Skeletal muscle satellite cell (primary cell): ENCODE data around the gene USF2.

ENCODE experiments used
- H3K27me3 ChIP-seq: 2 replicates; pipeline ENCODE4 v1.7.0; 2013; ENCODE audit warnings: low read length; ENCODE audit not compliant: control insufficient read depth, insufficient read depth
- H3K36me3 ChIP-seq: 2 replicates; pipeline ENCODE4 v1.7.0; 2013; ENCODE audit warnings: mild to moderate bottlenecking, control low read depth, low read length; ENCODE audit not compliant: insufficient read depth
- H3K4me1 ChIP-seq: 2 replicates; pipeline ENCODE4 v1.7.0; 2013; ENCODE audit warnings: low read length; ENCODE audit not compliant: control insufficient read depth, insufficient read depth
- H3K4me2 ChIP-seq: 2 replicates; pipeline ENCODE4 v1.7.0; 2013; ENCODE audit warnings: mild to moderate bottlenecking, low read length
- H3K4me3 ChIP-seq: 2 replicates; pipeline ENCODE4 v1.7.0; 2013; ENCODE audit warnings: low read length
- H3K9ac ChIP-seq: 2 replicates; pipeline ENCODE4 v1.7.0; 2013; ENCODE audit warnings: mild to moderate bottlenecking, low read depth, low read length, moderate library complexity
- H3K9me3 ChIP-seq: replicated peaks from 2 replicates; pipeline ENCODE4 v1.7.0; 2013; ENCODE audit warnings: mild to moderate bottlenecking, control low read depth, low read length

Gene USF2

DNA sequence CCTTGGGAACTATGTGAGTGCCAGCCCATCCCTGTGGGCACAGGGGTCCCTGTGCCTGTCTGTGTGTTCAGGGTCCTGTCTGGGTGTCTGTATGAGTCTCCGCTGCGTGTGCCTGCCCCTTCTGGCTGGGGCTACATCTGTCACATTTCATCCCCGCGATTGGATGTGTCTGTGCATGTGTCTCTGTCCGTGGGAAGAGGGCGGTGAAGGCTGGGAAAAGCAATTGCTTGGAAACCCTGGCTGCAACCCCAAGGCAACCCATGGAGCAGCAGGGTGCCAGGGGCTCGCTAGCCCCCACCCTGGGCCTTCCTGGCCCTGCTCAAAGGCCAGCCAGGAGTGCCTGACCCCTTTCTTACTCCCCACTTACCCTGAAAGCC, 24.6 kb downstream of the USF2 start:
- no peak overlapping the region for H3K9ac ChIP-seq

DNA sequence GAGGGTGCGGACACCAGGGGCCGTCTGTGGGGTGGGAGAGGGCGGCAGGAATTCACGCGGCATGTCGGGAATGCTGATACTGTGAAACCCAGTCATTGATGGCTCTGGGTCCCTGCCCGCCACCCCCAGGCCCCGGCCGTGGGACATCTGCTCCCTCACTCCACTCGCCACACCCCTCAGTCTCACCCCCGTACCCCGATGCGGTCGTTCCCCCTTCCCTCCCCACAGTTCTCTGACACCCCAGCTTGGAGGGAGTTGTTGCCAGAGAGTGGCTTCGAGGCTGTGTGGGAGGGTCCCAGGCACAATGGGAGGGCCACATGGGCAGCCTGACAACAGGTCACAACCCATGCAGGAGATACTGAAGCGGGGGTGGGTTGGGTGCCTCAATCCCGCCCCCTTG, 25.0 kb downstream of the USF2 start:
- Histone ChIP-seq H3K4me1 (no peaks in the 10 kb centered on the region), H3K9me3 (no peaks in the 10 kb centered on the region), H3K4me2 (no peak overlapping the region), H3K36me3 (no peaks in the 10 kb centered on the region), H3K27me3 (peaks cover 56% of the 10 kb centered on the region), H3K9ac (no peak overlapping the region), H3K4me3 (no peak overlapping the region)

More for the DNA sequence above, 24.6 kb downstream of the USF2 start:
- peaks cover 56% of the 10 kb centered on the region for H3K27me3 ChIP-seq
- H3K4me3 ChIP-seq: no peak overlapping the region
- H3K4me2 ChIP-seq: no peak overlapping the region
- H3K4me1 ChIP-seq: no peaks in the 10 kb centered on the region
- no peaks in the 10 kb centered on the region for H3K9me3 ChIP-seq
- no peaks in the 10 kb centered on the region for H3K36me3 ChIP-seq

DNA sequence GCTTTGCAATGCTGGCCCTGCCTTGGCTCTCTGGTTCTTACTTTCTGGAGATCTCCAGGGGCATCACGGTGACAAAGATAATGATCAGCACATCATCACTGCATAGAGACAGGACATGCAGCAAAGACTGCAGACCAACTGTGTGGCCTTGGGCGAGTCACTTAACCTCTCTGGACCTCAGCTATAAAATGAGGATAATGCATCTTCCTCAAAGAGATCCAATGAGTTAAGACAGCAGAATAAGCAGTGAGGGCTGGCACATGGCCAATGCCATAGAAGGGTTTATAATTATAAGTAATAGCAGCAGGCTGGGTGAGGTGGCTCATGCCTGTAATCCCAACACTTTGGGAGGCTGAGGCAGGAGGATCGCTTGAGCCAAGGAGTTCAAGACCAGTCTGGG, 25.6 kb downstream of the USF2 start:
- no peak overlapping the region for H3K4me3 ChIP-seq
- no peak overlapping the region for H3K4me2 ChIP-seq
- H3K9ac ChIP-seq: no peak overlapping the region
- H3K9me3 ChIP-seq: no peaks in the 10 kb centered on the region
- H3K27me3 ChIP-seq: peaks cover 56% of the 10 kb centered on the region
- H3K36me3 ChIP-seq: no peaks in the 10 kb centered on the region
- H3K4me1 ChIP-seq: no peaks in the 10 kb centered on the region

DNA sequence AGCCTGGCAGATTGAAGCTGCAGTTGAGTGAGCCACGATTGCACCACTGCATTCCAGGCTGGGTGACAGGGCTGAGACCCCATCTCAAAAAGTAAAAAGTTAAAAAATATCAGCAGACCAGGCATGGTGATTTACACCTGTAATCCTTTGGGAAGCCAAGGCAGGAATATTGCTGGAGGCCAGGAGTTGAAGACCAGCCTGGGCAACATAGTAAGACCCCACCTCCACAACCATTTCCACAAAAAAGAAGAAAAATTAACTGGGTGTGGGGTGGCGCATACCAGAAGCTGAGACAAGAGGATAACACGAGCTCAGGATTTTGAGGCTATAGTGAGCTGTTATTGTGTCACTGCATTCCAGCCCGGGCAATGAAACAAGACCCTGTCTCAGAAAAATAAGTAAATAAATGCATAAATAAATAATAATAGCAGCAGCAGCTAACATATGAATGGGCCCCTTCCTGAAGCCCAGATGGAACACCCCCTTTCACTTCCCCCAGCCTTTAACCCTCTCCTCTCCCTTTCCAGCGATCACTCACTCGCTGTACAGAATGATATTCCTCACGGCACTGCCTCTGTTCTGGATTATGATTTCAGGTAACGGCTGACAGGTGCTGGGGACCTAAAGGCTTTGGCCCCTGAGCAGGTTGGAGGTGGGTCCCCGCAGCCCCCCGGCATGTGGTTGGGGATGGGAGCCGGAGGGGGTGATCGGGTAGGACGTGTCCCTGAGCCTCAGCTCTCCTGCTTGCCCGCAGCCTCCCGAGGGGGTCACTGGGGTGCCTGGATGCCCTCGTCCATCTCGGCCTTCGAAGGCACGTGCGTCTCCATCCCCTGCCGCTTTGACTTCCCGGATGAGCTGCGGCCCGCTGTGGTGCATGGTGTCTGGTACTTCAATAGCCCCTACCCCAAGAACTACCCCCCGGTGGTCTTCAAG, 26.4 kb downstream of the USF2 start:
- Histone ChIP-seq H3K4me3 (no peak overlapping the region), H3K4me2 (no peak overlapping the region), H3K36me3 (no peaks in the 10 kb centered on the region), H3K4me1 (no peaks in the 10 kb centered on the region), H3K27me3 (peaks cover 55% of the 10 kb centered on the region), H3K9me3 (no peaks in the 10 kb centered on the region), H3K9ac (no peak overlapping the region)

DNA sequence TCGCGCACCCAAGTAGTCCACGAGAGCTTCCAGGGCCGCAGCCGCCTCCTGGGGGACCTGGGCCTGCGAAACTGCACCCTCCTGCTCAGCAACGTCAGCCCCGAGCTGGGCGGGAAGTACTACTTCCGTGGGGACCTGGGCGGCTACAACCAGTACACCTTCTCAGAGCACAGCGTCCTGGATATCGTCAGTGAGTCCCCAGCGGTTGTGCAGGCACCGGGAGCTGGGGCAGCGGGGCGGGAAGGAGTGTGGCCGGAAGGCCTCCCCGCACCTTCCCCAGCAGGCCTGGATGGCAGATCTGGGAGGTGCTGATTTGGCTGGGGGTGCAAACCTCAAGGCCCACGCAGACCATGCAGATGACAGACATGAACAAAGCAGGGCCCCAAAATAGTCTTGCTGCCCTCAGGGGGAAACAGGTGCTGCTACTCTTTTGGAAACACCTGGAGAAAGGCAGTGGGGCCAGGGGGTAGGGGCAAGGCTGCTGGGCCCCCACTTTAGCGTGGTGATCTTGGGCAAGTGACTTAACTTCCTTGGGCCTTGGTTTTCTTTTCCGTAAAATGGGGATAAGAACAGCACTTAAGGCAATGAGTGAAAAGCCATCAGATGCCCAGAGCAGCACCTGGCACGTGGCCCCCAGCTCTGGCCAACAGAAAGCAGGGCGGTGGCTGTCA, 27.2 kb downstream of the USF2 start:
- Histone ChIP-seq H3K4me3 (no peak overlapping the region), H3K27me3 (peaks cover 53% of the 10 kb centered on the region), H3K4me1 (no peaks in the 10 kb centered on the region), H3K4me2 (no peak overlapping the region), H3K9ac (no peak overlapping the region), H3K36me3 (no peaks in the 10 kb centered on the region), H3K9me3 (no peaks in the 10 kb centered on the region)

DNA sequence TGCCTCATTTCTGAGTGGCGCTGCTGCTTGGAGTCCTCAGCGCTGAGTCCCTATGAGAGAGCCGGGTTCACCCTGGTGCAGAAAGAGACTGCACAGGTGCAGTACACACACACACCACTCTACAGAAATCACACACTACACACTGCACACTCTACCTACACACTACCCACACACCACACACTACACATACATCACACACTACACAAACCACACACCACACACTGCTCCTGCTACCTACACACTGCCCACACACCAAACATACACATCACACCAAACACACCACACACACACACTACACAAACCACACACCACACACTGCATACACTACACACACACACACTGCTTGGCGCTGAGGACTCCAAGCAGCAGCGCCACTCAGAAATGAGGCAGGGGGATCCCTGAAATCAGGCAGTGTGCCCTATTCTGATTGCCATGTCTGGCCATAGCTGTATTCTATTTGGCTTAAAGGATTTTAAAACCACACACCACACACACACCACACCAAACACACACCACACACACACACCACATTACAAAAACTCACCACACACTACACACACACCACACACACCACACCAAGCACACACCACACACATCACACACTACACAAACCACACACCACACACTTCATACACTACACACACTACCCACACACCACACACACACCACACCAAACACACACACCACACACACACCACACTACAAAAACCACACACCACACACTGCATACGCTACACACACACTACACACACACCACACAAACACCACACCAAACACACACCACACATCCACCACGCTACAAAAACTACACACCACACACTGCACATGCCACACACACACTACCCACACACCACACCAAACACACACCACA, 28.1 kb downstream of the USF2 start:
- no peak overlapping the region for H3K4me3 ChIP-seq
- H3K9ac ChIP-seq: no peak overlapping the region
- peaks cover 44% of the 10 kb centered on the region for H3K27me3 ChIP-seq
- H3K4me1 ChIP-seq: no peaks in the 10 kb centered on the region
- H3K4me2 ChIP-seq: no peak overlapping the region
- H3K9me3 ChIP-seq: no peaks in the 10 kb centered on the region
- H3K36me3 ChIP-seq: no peaks in the 10 kb centered on the region

DNA sequence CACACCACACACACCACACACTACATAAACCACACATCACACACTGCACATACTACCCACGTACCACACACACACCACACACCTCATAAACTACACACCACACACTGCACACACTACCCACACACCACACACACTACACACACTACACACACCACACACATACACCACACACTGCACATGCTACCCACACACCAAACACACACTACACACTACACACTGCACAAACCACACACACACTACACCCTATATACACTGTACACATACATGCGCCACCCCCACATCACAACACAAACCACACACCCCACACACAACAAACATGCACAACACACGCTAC, 28.7 kb downstream of the USF2 start:
- Histone ChIP-seq H3K9me3 (no peaks in the 10 kb centered on the region), H3K4me2 (no peak overlapping the region), H3K4me1 (no peaks in the 10 kb centered on the region), H3K4me3 (no peak overlapping the region), H3K27me3 (peaks cover 45% of the 10 kb centered on the region), H3K9ac (no peak overlapping the region), H3K36me3 (no peaks in the 10 kb centered on the region)

DNA sequence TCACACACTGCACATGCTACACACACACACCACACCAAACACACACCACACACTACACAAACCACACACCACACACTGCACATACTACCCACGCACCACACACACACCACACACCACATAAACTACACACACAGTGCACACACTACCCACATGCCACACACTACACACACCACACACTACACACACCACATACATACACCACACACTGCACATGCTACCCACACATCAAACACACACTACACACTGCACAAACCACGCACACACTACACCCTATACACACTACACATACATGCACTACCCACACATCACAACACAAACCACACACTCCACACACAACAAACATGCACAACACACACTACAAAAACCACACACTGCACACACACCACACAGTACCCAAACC, 29.2 kb downstream of the USF2 start:
- Histone ChIP-seq H3K9ac (no peak overlapping the region), H3K9me3 (no peaks in the 10 kb centered on the region), H3K4me3 (no peak overlapping the region), H3K4me2 (no peak overlapping the region), H3K4me1 (no peaks in the 10 kb centered on the region), H3K36me3 (no peaks in the 10 kb centered on the region), H3K27me3 (peaks cover 42% of the 10 kb centered on the region)

DNA sequence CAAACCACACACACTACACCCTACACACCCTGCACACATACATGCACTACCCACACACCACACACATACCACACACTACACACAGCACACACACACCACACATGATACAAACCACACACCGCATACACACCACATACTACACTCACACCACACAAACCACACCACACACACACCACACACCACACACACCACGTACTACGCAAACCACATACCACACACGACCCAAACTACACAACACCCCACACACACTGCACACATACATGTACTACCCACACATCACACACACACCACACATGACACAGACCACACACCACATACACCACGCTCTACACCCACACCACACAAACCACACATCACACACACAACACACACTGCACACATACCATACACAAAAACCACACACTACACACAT, 29.8 kb downstream of the USF2 start:
- H3K4me3 ChIP-seq: no peak overlapping the region
- no peak overlapping the region for H3K9ac ChIP-seq
- peaks cover 40% of the 10 kb centered on the region for H3K27me3 ChIP-seq
- H3K4me2 ChIP-seq: no peak overlapping the region
- no peaks in the 10 kb centered on the region for H3K4me1 ChIP-seq
- H3K9me3 ChIP-seq: no peaks in the 10 kb centered on the region
- no peaks in the 10 kb centered on the region for H3K36me3 ChIP-seq

DNA sequence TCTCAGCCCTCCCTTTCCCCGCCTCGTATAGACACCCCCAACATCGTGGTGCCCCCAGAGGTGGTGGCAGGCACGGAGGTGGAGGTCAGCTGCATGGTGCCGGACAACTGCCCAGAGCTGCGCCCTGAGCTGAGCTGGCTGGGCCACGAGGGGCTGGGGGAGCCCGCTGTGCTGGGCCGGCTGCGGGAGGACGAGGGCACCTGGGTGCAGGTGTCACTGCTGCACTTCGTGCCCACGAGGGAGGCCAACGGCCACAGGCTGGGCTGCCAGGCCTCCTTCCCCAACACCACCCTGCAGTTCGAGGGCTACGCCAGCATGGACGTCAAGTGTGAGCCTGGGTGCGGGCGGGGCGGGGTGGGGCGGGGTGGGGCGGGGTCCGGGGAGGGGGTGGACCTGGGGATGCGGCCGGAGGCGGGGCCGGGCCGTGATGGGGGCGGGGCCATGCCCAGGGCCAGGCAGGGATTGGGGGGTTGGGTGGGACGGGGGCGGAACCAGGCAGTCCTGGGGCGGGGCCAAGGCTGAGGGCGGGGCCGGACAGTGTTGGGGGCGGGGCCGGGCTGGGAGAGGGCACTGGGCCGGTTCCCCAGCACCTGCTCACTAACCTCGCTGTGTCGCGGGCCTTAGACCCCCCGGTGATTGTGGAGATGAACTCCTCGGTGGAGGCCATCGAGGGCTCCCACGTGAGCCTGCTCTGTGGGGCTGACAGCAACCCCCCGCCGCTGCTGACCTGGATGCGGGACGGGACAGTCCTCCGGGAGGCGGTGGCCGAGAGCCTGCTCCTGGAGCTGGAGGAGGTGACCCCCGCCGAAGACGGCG, 31.0 kb downstream of the USF2 start:
- H3K4me2 ChIP-seq: no peak overlapping the region
- no peaks in the 10 kb centered on the region for H3K9me3 ChIP-seq
- H3K4me1 ChIP-seq: no peaks in the 10 kb centered on the region
- peaks cover 29% of the 10 kb centered on the region for H3K27me3 ChIP-seq
- H3K4me3 ChIP-seq: no peak overlapping the region
- H3K9ac ChIP-seq: no peak overlapping the region
- H3K36me3 ChIP-seq: no peaks in the 10 kb centered on the region

DNA sequence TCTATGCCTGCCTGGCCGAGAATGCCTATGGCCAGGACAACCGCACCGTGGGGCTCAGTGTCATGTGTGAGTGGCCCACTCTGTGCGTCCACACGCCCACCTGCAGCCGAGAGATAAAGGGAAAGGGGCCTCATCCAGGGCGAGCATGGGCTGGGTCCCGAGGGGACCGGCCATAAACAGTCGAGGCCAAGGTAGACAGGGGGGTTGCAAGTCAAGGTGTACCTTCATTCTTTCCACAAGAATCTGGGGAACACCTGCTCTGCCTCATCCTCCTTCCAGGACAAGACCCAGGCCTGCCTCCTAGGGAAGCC, 31.5 kb downstream of the USF2 start:
- H3K4me1 ChIP-seq: no peaks in the 10 kb centered on the region
- no peaks in the 10 kb centered on the region for H3K9me3 ChIP-seq
- H3K9ac ChIP-seq: no peak overlapping the region
- H3K27me3 ChIP-seq: peaks cover 24% of the 10 kb centered on the region
- no peak overlapping the region for H3K4me2 ChIP-seq
- H3K36me3 ChIP-seq: no peaks in the 10 kb centered on the region
- no peak overlapping the region for H3K4me3 ChIP-seq
